ENCODE measurements around the gene CCDC180.

- TF ChIP-seq ZNF331 (CRISPR knock-in tag; IDR thresholded peaks at IDR 0.05; ENCODE audit: low read depth), result no peak
- no peak for TF ChIP-seq REST (IDR thresholded peaks at IDR 0.05; ENCODE audit: unreplicated experiment)
- no peak for TF ChIP-seq POLR2AphosphoS5 (IDR thresholded peaks at IDR 0.05; ENCODE audit: low read depth)
- TF ChIP-seq CTCF (conservative IDR thresholded peaks at IDR 0.05; ENCODE audit: low read depth in 2 of 2), result no peak
- TF ChIP-seq EZH2 (IDR thresholded peaks at IDR 0.05; ENCODE audit: low read depth, unreplicated experiment), result no peak
- TF ChIP-seq CREB1 (CRISPR knock-in tag; IDR thresholded peaks at IDR 0.05; ENCODE audit: low read depth), result no peak
- TF ChIP-seq EZH2phosphoT487 (IDR thresholded peaks at IDR 0.05; ENCODE audit: unreplicated experiment), result no peak
- TF ChIP-seq ZNF114 (CRISPR knock-in tag; IDR thresholded peaks at IDR 0.05), result no peak
- TF ChIP-seq ETS1 (IDR thresholded peaks at IDR 0.05), result no peak
- no peak for TF ChIP-seq JUNB (IDR thresholded peaks at IDR 0.05; ENCODE audit: unreplicated experiment)
Observed at GRCh38 chr9:97318433-97318832, 11.0 kb downstream of the CCDC180 start.

Data from GM23338 (cell line).